IMR-90 (cell line): ENCODE data around the gene TRIM66. TPM values are rescaled to one million over a fixed set of nuclear protein-coding genes. Genes with fewer than 3 reads are reported as not detected.

Source experiments
- ATAC-seq: fragments of 200-7000 bp; cut with Tn5 transposase; 2 replicates; pipeline ENCODE4 v1.9.1; 2020; ENCODE audit warnings: low read depth, mild to moderate bottlenecking, moderate library complexity
- BruUV-seq: library from RNA; stranded (reverse); fragments of 400-500 nt; replicated peaks from 2 replicates; lab custom pipeline; 2021; lab: Mats Ljungman, UMichigan
- CTCF ChIA-PET: fragments of 300-600 bp; formaldehyde crosslinking; extraction: SDS; loops from one replicate; lab custom pipeline; 2021; ENCODE audit warnings: antibody characterized with exemption; lab: Yijun Ruan, JAX
- POLR2A ChIA-PET: fragments of 300-600 bp; sonication (Branson Sonifier 250); formaldehyde crosslinking; loops from one replicate; lab custom pipeline; 2022; ENCODE audit warnings: antibody characterized with exemption; ENCODE audit not compliant: unreplicated experiment; lab: Charles Lee
- DNase-seq: peaks from one replicate; pipeline ENCODE4 v3.0.0; 2013
- H2AFZ ChIP-seq: replicated peaks from 2 replicates; pipeline ENCODE3; 2013; ENCODE audit warnings: low read length, mild to moderate bottlenecking; ENCODE audit not compliant: poor library complexity
- H2AK5ac ChIP-seq: 2 replicates; pipeline ENCODE4 v1.6.1; 2013; ENCODE audit warnings: low read depth, low read length, inconsistent platforms
- H2AK9ac ChIP-seq: replicated peaks from 2 replicates; pipeline ENCODE3; 2013; ENCODE audit warnings: mild to moderate bottlenecking, low read depth, low read length, moderate library complexity; ENCODE audit not compliant: poor library complexity
- H2BK120ac ChIP-seq: 2 replicates; pipeline ENCODE4 v1.6.1; 2013; ENCODE audit warnings: low read depth, low read length, inconsistent platforms
- H2BK15ac ChIP-seq: 3 replicates; pipeline ENCODE4 v1.6.1; 2013; ENCODE audit warnings: low read depth, low read length, inconsistent platforms
- H2BK20ac ChIP-seq: 2 replicates; pipeline ENCODE4 v1.6.1; 2013; ENCODE audit warnings: low read depth, mild to moderate bottlenecking, inconsistent platforms, low read length, moderate library complexity
- H2BK5ac ChIP-seq: 2 replicates; pipeline ENCODE4 v1.6.1; 2013; ENCODE audit warnings: mild to moderate bottlenecking, low read depth, low read length, inconsistent platforms; ENCODE audit not compliant: poor library complexity, severe bottlenecking
- H3K14ac ChIP-seq: replicated peaks from 2 replicates; pipeline ENCODE4 v1.6.1; 2013; ENCODE audit warnings: low read depth, low read length, inconsistent platforms
- H3K18ac ChIP-seq: 2 replicates; pipeline ENCODE4 v1.6.1; 2013; ENCODE audit warnings: low read depth, low read length, control low read depth
- H3K23ac ChIP-seq: 2 replicates; pipeline ENCODE4 v1.6.1; 2013; ENCODE audit warnings: low read depth, low read length, inconsistent platforms
- H3K27ac ChIP-seq: 2 replicates; pipeline ENCODE4 v1.5.1; 2013; ENCODE audit warnings: mild to moderate bottlenecking, control low read depth, low read length; ENCODE audit not compliant: insufficient read depth
- H3K27me3 ChIP-seq: 2 replicates; pipeline ENCODE4 v1.6.1; 2013; ENCODE audit warnings: low read length; ENCODE audit not compliant: control insufficient read depth, insufficient read depth
- H3K36me3 ChIP-seq: 2 replicates; pipeline ENCODE4 v1.6.1; 2013; ENCODE audit warnings: low read length, mixed read lengths; ENCODE audit not compliant: control insufficient read depth, insufficient read depth
- H3K4ac ChIP-seq: 2 replicates; pipeline ENCODE4 v1.6.1; 2013; ENCODE audit warnings: low read depth, low read length, inconsistent platforms
- H3K4me1 ChIP-seq: 2 replicates; pipeline ENCODE4 v1.6.1; 2013; ENCODE audit warnings: low read length, mixed read lengths; ENCODE audit not compliant: control insufficient read depth, insufficient read depth
- H3K4me2 ChIP-seq: 2 replicates; pipeline ENCODE4 v1.6.1; 2013; ENCODE audit warnings: low read depth, mild to moderate bottlenecking, control low read depth, low read length, moderate library complexity
- H3K4me3 ChIP-seq: 2 replicates; pipeline ENCODE4 v1.5.1; 2013; ENCODE audit warnings: low read depth, mild to moderate bottlenecking, control low read depth, low read length, moderate library complexity; ENCODE audit not compliant: insufficient read depth
- H3K56ac ChIP-seq: 2 replicates; pipeline ENCODE4 v1.6.1; 2013; ENCODE audit warnings: low read length, inconsistent platforms; ENCODE audit not compliant: insufficient read depth; ENCODE audit errors: extremely low read depth
- H3K79me1 ChIP-seq, 2 experiments: 2 replicates each; pipeline ENCODE4 v1.6.1; 2013; ENCODE audit warnings: low read length in 2 of 2, inconsistent platforms in 1 of 2, low read depth in 1 of 2
- H3K9ac ChIP-seq: 2 replicates; pipeline ENCODE4 v1.6.1; 2013; ENCODE audit warnings: low read depth, low read length, control low read depth
- H3K9me1 ChIP-seq: 2 replicates; pipeline ENCODE4 v1.6.1; 2013; ENCODE audit warnings: low read length, inconsistent platforms; ENCODE audit not compliant: insufficient read depth
- H3K9me3 ChIP-seq: 2 replicates; pipeline ENCODE4 v1.6.1; 2013; ENCODE audit warnings: low read length; ENCODE audit not compliant: control insufficient read depth, insufficient read depth
- H4K20me1 ChIP-seq: 2 replicates; pipeline ENCODE4 v1.6.1; 2013; ENCODE audit warnings: low read length, inconsistent platforms; ENCODE audit not compliant: insufficient read depth
- H4K5ac ChIP-seq: 2 replicates; pipeline ENCODE4 v1.6.1; 2013; ENCODE audit warnings: mild to moderate bottlenecking, low read depth, low read length, control low read depth
- H4K8ac ChIP-seq, 2 experiments: 2 replicates each; pipeline ENCODE4 v1.6.1; 2013; ENCODE audit warnings: low read depth in 2 of 2, low read length in 2 of 2, control low read depth in 1 of 2, inconsistent platforms in 1 of 2
- H4K91ac ChIP-seq: 2 replicates; pipeline ENCODE4 v1.6.1; 2013; ENCODE audit warnings: low read depth, low read length, inconsistent platforms; ENCODE audit not compliant: insufficient read depth
- POLR2A ChIP-seq: IDR thresholded peaks from 2 replicates; pipeline ENCODE4 v1.6.1; 2012; ENCODE audit warnings: mild to moderate bottlenecking, low read depth, low read length
- RFX5 ChIP-seq: IDR thresholded peaks from 2 replicates; pipeline ENCODE4 v1.8.0; 2012; ENCODE audit warnings: low read depth, mild to moderate bottlenecking, low read length, moderate library complexity
- SMC3 ChIP-seq: fragments of 150-350 bp; IDR thresholded peaks from 2 replicates; pipeline ENCODE4 v1.6.1; 2016; ENCODE audit warnings: low read depth, mild to moderate bottlenecking, antibody characterized with exemption, low read length, moderate library complexity
- WGBS, 2 experiments: methylation state at CpG; one replicate each; pipeline versions ENCODE4 v1.1.5 to v1.1.7; 2013; ENCODE audit warnings: missing lambda C conversion rate in 2 of 2; ENCODE audit not compliant: insufficient read length in 1 of 2; ENCODE audit errors: extremely low coverage in 2 of 2; 5-methylcytosine and 5-hydroxymethylcytosine counted together
- dilution Hi-C: fragments of 300-500 bp; cut with HindIII; formaldehyde crosslinking; loops from one replicate; pipeline ENCODE4 v1.14.3; 2018; ENCODE audit warnings: low sequenced_read_pairs; ENCODE audit not compliant: unreplicated experiment
- in situ Hi-C: fragments of 300-500 bp; cut with MboI; formaldehyde crosslinking; loops from 3 replicates; pipeline ENCODE4 v1.14.3; 2019; ENCODE audit warnings: low sequenced_read_pairs, inconsistent platforms, mixed read lengths
- intact Hi-C: fragments of 100-400 bp; cut with micrococcal nuclease; formaldehyde crosslinking; loops from 2 replicates; pipeline ENCODE4 v1.10.0; 2022
- polyA plus RNA-seq, 3 experiments: library from polyadenylated mRNA; depleted of rRNA; stranded (reverse); fragments of >200 nt; gene quantifications; 2 replicates each; pipeline ENCODE4 v1.2.3, GENCODE V29; 2012; ENCODE audit warnings: low replicate concordance in 1 of 3
- total RNA-seq: library from RNA; depleted of rRNA; stranded (reverse); fragments of >200 nt; gene quantifications from 2 replicates; pipeline ENCODE4 v1.2.3, GENCODE V29; 2012

Gene TRIM66
- total and polyA plus RNA-seq, 2 of the 4 experiments (the other 2 are of a cell fraction), result 4.4 to 5.0 TPM

DNA sequence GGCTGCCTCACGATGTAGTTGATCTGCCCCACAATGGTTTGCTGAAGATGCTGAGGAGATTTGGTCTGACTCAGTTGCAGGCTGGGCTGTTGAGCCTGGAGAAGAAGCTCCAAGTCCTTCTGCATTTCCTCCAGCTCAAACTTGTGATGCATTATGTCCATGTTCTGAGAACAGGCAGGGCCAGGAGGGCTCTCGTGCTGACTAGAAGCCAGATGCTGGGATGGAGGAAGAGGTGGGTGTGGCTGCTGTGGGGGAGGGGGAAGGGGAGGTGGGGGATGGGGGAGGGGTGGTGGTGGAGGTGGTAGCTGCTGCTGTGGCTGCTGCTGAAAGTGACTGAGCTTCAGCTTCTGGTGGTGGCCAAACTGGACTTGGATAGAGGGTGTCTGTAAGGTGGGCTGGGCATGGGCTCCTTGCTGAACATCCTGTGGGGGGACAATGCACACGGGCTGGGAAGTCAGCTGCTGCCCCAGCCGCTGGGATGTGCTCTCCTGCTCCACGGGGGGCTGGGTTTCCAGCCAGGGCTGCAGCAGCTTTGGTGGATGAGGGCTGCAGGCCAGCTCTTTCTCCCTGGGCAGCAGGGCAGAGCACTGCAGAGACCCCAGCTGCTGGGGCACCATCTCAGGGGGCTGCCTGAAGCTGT lies 42.1 kb downstream of the TRIM66 start:
- H3K4me3 ChIP-seq, result no peak overlapping the region
- H2BK120ac ChIP-seq, result no peak overlapping the region
- peaks cover 30% of the 10 kb centered on the region for H3K36me3 ChIP-seq
- H3K4me2 ChIP-seq, result no peak overlapping the region
- POLR2A ChIA-PET, result no interaction called here
- no peak overlapping the region for H3K4ac ChIP-seq
- H3K18ac ChIP-seq, result no peak overlapping the region
- ATAC-seq, result no peak
- dilution Hi-C loops, result no loop called here
- no peak overlapping the region for H2AK9ac ChIP-seq
- DNase-seq, result no peak
- no peak overlapping the region for H2BK5ac ChIP-seq
- no peak overlapping the region for H4K8ac ChIP-seq
- H3K79me1 ChIP-seq, result no peaks in the 10 kb centered on the region; a peak in 1 of 4 replicates
- WGBS, 2 experiments, result no CpG with 5 or more reads among the region's 5 CpGs
- CTCF ChIA-PET, result no interaction called here
- TF ChIP-seq SMC3 (no peak), POLR2A (no peak), RFX5 (no peak)
- H3K23ac ChIP-seq, result no peak overlapping the region
- H2BK20ac ChIP-seq, result no peak overlapping the region
- no peak overlapping the region for H3K14ac ChIP-seq
- H3K9me1 ChIP-seq, result peaks cover 9% of the 10 kb centered on the region
- no peak overlapping the region for H3K9ac ChIP-seq
- no peak overlapping the region for H3K27ac ChIP-seq
- no peaks in the 10 kb centered on the region for H3K27me3 ChIP-seq
- intact Hi-C loops, result no loop called here
- H2AFZ ChIP-seq, result no peak overlapping the region
- H2BK15ac ChIP-seq, result no peak overlapping the region
- no TSS peak for BruUV-seq
- in situ Hi-C loops, result no loop called here
- no peak overlapping the region for H4K91ac ChIP-seq
- no peaks in the 10 kb centered on the region for H4K20me1 ChIP-seq
- peaks cover 2% of the 10 kb centered on the region; the same call in 1 of the 2 replicates for H3K4me1 ChIP-seq
- H2AK5ac ChIP-seq, result no peak overlapping the region
- no peaks in the 10 kb centered on the region; the same call in 1 of the 2 replicates for H3K9me3 ChIP-seq
- H3K56ac ChIP-seq, result no peak overlapping the region
- H4K5ac ChIP-seq, result no peak overlapping the region
